Right lobe of liver (tissue), 4 donors: ENCODE data around the gene WFDC9.

Source experiments
- POLR2A ChIP-seq: fragments of 450-650 bp; IDR thresholded peaks from one replicate; pipeline ENCODE4 v1.6.1; 2017; ENCODE audit warnings: antibody characterized with exemption, mild to moderate bottlenecking
- TF ChIP-seq, protein P1 (sequence below), 4 donors: fragments of 200-600 bp in 3 of 4; fragments of 450-650 bp in 1 of 4; IDR thresholded peaks; one replicate each; pipeline versions ENCODE4 v1.5.1 to v1.8.0; 2016 to 2022; ENCODE audit warnings: antibody characterized with exemption in 4 of 4, mild to moderate bottlenecking in 2 of 4
- donor health status: DM: no; HTN: no; CAD: no.
- donor health status: DM: no; HTN: no; CAD: no.
- donor health status: DM: no; HTN: yes; CAD: no.

GRCh38 chr20:45639687-45640086 lies 8.6 kb upstream of the WFDC9 start:
- TF ChIP-seq, protein P1, sequence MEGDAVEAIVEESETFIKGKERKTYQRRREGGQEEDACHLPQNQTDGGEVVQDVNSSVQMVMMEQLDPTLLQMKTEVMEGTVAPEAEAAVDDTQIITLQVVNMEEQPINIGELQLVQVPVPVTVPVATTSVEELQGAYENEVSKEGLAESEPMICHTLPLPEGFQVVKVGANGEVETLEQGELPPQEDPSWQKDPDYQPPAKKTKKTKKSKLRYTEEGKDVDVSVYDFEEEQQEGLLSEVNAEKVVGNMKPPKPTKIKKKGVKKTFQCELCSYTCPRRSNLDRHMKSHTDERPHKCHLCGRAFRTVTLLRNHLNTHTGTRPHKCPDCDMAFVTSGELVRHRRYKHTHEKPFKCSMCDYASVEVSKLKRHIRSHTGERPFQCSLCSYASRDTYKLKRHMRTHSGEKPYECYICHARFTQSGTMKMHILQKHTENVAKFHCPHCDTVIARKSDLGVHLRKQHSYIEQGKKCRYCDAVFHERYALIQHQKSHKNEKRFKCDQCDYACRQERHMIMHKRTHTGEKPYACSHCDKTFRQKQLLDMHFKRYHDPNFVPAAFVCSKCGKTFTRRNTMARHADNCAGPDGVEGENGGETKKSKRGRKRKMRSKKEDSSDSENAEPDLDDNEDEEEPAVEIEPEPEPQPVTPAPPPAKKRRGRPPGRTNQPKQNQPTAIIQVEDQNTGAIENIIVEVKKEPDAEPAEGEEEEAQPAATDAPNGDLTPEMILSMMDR (IDR thresholded peaks at IDR 0.05): no peak
- TF ChIP-seq POLR2A: no peak
